CD4-positive, alpha-beta T cell treated with Interferon alpha-2 for 1 hour (primary cell): Measurements from ENCODE around the gene ASIC4.

Source experiments
- DNase-seq, 2 donors: peaks; one replicate each; pipeline ENCODE4 v3.0.0-alpha.2; 2020 to 2022

Gene ASIC4

GRCh38 chr2:219482674-219483405 lies 31.4 kb upstream of the ASIC4 start:
- no peak for DNase-seq

GRCh38 chr2:219483451-219484342 lies 30.6 kb upstream of the ASIC4 start:
- DNase-seq: no peak

- DNase-seq: no peak
Observed at GRCh38 chr2:219484343-219485200, 29.7 kb upstream of the ASIC4 start.

GRCh38 chr2:219485201-219485580 lies 29.1 kb upstream of the ASIC4 start:
- DNase-seq: no peak

- DNase-seq: no peak
Observed at GRCh38 chr2:219486380-219486959, 27.8 kb upstream of the ASIC4 start.

GRCh38 chr2:219488149-219488843 lies 26.0 kb upstream of the ASIC4 start:
- no peak for DNase-seq

- no peak for DNase-seq
Observed at GRCh38 chr2:219488844-219489194, 25.5 kb upstream of the ASIC4 start.

- no peak for DNase-seq
Observed at GRCh38 chr2:219489315-219489714, 25.0 kb upstream of the ASIC4 start.

- DNase-seq: no peak
Observed at GRCh38 chr2:219490186-219490585, 24.1 kb upstream of the ASIC4 start.

- no peak for DNase-seq
Observed at GRCh38 chr2:219490600-219491130, 23.6 kb upstream of the ASIC4 start.

- no peak for DNase-seq
Observed at GRCh38 chr2:219491278-219491963, 22.9 kb upstream of the ASIC4 start.

GRCh38 chr2:219492575-219492974 lies 21.7 kb upstream of the ASIC4 start:
- DNase-seq: no peak

GRCh38 chr2:219493086-219493485 lies 21.2 kb upstream of the ASIC4 start:
- DNase-seq: no peak

GRCh38 chr2:219494952-219495530 lies 19.2 kb upstream of the ASIC4 start:
- no peak for DNase-seq

GRCh38 chr2:219495531-219496122 lies 18.7 kb upstream of the ASIC4 start:
- DNase-seq: peak; percentile 47 to 65

- DNase-seq: no peak
Observed at GRCh38 chr2:219496247-219496824, 17.9 kb upstream of the ASIC4 start.

GRCh38 chr2:219496825-219497494 lies 17.3 kb upstream of the ASIC4 start:
- DNase-seq: peak in 1 of 2 donors; percentile 8

- DNase-seq: peak; percentile 44 to 61
Observed at GRCh38 chr2:219497495-219498279, 16.6 kb upstream of the ASIC4 start.
